T47D (cell line): Measurements from ENCODE around the gene ABHD14A.
"Not testable (repeated sequence)": the region's sequence is repeated elsewhere in the genome, so short reads cannot be mapped to it uniquely, and the experiment has no call there.

Source experiments
- DNase-seq, 2 experiments: peaks; one replicate each; pipeline versions ENCODE4 v3.0.0 to v3.0.0-alpha.2; 2011 to 2012; ENCODE audit warnings: low read depth in 1 of 2, low spot score in 1 of 2
- JUND ChIP-seq: IDR thresholded peaks from 2 replicates; pipeline ENCODE4 v1.6.1; 2012; ENCODE audit warnings: low read depth
- in situ Hi-C: cut with HindIII; loops from 2 replicates; pipeline ENCODE4 v1.10.0; 2016; ENCODE audit warnings: low sequenced_read_pairs, low pct_unique_long_range_greater_than_20kb

The ABHD14A gene

DNA sequence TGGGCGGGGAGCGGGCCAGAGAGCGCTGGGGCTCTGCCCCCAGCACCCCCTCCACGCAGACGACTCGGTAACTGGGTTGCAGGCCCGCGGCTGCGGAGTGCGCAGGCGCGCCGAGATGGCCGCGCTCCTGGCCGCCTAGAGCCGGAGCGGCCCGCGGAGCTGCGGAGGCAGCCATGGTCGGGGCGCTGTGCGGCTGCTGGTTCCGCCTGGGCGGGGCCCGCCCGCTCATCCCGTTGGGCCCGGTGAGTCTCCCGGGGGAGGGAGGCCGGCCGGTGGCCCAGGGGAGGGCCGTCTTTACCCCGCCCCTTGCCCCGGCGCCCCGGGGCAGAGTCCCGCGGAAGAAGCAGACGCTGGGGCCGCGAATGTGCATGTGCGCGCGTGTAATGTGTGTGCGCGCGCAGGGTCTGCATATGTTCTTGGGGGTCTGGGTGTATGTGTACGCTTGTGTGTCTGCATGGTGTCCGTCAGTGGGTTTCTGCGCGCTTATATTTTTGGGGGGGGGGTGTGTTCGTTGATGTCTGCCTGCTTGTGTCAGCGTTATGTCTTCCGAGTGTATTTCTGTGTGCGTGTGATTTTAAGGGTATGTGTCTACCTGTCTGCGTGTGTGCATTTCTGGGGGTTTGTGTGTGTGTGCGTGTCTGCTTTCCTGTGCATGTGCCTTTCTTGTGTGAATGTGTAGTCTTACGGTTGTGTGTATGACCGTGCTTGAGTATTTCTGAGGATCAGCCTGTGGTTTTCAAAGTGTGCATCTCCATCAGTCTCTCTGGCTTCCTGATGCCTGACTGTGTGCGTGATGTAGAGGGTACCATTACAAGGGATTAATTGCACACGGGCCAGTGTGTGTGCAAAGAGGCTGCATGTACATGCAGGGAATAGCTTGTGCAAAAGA lies at the start of gene ABHD14A:
Gene ABHD14A (plus strand): TSS at position 102 of the 889 bp plus-strand sequence. CDS start 72 bp downstream, at position 174.
- peak; percentile 55 to 73 for DNase-seq
- in situ Hi-C loops = no loop called here
- TF ChIP-seq JUND = no peak

DNA sequence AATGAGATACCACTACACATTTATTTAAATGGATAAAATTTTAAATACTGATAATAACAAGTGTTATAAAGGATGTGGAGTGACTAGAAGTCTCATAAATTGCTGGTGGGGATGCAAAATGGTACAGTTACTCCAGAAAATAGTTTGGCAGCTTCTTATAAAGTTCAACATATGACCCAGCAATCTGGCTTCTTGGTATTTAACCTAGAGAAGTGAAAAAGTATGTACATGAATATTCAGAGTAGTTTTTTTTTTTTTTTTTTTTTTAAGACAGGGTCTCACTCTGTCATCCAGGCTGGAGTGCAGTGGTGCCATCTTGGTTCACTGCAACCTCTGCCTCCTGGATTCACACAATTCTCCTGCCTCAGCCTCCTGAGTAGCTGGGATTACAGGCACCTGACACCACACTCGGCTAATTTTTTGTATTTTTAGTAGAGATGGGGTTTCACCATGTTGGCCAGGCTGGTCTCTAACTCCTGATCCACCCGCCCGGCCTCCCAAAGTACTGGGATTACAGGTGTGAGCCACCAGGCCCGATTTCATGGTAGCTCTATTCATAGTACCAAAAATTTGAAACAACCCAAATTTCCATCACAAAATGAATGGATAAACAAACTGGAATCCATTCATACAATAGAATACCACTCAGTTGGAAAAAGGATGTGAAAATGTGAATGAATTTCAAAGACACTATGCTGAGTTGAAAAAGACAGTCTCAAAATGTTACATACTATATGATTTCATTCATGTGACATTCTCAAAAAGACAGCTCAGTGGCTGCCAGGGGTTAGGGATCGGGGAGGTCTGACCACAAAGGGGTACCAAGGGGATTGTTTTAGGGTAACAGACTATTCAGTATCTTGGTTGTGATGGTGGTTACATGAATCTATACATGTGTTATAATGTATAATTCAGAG lies 47.5 kb upstream of the ABHD14A start:
- in situ Hi-C loops = no loop called here
- TF ChIP-seq JUND = no peak
- DNase-seq = no peak

DNA sequence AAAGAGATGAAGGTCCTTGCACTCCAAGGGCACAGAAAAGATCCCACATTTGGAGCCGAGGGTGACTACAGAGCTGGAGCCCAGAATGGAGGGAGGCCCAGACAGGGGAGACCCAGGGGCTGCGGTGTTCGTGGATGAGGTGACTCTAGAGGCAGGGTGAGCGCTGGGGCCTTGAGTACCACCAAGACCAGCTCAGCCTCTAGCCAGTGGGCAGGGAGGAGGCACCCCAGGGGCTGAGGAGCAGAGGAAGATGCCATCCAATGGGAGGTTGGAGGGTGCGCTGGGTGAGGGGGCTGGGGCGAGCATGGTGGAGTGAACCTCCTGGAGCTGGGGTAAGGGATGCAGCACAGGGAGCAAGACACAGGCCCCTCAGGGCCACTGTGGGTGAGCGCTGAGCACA lies 46.4 kb upstream of the ABHD14A start:
- DNase-seq = no peak
- in situ Hi-C loops = no loop called here
- no peak for TF ChIP-seq JUND

DNA sequence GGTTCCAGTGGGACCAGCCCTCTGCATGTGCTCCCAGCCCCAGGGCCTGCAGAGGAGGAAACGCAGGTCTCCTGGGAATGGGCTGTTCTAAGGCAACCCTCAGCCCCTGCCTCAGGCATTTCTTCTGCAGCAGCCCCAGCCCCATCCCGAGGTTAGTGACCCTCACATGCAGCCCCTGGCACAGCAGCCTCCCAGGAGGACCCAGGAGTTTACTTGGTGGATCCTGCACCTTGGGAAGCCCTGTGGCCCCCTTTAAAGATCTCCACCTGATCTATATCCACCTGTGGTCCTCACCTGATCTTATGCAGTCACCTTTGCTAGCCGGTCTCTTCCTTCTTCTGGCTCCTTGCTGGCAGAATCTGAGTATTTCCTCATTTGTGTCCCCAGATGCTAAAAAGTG lies 45.9 kb upstream of the ABHD14A start:
- in situ Hi-C loops, DNase-seq: not testable (repeated sequence)

DNA sequence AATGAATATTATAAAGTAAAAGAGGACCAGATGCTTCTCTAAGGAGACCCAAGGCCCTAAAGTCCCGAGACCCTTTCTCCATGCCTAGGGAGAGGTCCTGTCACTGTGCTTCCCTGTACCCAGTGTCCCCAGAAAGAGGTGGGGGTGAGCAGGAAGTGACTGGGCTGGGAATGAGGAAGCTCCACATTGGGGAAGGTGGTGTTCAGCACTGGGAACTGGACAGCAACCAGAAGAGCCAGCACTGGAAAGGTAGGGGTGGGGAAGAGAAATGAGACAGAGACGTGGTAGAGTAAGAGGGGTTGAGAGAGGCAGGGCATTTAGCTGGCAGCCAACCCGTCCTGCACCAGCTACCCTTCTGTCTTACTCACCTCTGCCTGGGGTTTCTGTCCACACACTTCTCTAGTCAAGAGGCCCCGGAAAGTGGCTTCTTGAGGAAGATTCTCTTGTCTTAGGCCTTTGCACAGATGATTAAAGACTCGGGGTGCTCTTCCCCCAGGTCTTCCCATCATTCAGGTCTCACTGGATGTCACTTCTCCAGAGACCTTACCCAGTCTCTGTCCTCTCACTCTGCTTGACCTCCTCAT lies 45.4 kb upstream of the ABHD14A start:
- in situ Hi-C loops = no loop called here
- TF ChIP-seq JUND = no peak
- peak; percentile 47 to 55 for DNase-seq

DNA sequence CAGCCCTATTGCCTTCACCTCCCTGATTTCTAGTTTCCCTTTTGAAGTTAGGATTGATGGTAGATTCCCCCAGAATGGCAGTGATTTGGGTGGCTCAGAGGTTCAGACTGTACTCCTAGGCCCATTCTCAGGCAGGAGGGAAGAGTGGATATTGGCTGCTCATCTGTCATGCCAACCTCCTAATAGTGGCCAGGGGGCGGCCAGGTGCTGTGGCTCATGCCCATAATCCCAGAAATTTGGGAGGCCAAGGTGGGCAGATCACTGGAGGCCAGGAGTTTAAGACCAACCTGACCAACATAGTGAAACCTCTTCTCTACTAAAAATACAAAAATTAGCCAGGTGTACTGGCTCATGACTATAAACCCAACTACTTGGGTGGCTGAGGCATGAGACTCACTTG lies 44.4 kb upstream of the ABHD14A start:
- DNase-seq = no peak
- TF ChIP-seq JUND = no peak
- in situ Hi-C loops = no loop called here

DNA sequence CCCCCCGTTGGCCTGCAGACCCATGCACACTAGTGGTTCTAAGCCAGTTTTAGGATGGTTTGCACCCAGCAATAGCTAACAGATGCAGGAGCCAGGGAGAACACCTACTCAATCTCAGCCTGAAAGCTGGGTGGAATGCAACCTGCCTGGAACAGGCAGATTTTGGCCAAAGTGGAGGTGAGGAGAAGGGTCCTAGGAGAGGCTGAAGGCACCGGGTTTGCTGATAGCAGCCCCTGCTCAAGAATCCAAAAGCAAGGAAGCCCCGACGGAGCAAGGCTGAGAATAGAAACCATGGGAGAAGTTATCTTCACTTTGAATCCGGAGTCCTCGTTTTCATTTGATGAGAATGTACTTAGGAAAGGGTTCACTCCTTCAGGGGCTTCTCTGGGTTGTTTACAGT lies 43.1 kb upstream of the ABHD14A start:
- no peak for DNase-seq
- in situ Hi-C loops = no loop called here
- no peak for TF ChIP-seq JUND

DNA sequence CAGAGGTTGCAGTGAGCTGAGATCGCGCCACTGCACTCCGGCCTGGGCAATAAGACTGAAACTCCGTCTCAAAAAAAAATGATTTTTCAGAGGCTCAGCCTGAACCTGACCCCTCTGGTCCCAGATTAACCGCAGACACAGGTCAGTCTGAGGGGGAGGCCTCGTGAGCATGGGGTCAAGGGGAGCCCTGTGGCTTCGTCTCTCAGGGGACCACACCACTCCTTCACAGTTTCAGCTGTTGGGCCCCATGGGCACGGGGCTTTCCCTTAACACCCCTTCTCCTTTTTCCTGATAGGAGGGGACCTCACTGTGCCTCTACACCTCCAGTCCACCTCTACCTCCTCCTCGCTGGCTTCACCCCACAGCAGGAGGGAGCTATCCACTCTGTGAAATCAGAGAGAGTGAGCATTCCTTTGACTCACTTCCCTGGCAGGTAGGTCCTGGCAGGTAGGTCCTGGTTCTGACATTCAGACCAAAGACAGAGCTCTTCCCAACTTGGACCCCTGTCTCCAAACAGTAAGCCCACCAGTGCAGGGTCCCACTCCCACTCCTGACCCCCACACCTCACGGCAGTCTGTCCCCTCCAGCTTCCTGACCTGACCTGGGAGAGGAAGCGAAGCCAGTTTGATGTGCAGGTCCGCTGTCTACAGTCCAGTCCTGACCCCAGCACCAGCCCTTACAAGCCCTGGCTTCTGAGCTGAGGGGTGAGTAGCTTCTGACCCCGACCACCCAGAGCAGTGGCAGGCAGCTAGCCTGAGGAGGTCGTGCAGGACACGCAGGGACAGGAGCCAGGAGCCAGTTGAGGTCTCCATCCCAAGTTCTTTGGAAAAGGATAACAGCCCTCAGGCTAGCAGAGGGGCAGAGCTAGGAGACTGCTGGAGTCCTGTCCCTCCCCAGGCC lies 42.1 kb upstream of the ABHD14A start:
- TF ChIP-seq JUND = no peak
- in situ Hi-C loops = no loop called here

DNA sequence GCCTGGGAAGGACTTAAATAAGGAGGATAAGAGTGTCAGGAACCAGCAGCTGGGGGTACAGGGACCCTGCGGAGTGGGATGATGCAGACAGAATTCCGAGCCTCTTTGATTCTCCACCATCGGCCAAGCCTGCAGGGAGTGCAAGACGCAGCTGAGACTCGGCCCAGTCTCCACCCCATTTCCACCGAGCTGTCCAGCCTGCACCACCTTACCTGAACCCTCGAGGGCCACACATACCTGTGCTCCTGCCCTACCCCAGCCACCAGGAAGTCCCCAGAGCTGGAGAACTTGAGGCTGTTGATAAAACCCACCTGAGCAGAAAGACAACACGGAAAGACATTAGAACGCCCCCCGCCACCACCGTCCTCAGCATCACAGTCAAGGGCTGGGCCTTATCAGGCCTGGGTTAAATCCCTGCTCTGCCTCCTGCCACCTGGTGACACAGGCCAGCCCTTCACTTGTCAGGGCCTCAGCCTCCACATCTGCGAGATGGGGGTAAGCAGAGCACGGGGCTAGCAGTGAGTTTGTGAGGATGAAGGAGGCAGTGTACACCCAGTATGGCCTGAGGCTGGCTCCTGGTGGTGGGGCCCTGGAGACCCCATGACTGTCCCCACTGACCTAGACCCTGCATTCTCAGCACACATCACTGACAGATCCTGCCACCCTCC lies 41.3 kb upstream of the ABHD14A start:
- in situ Hi-C loops = no loop called here
- TF ChIP-seq JUND = no peak
- DNase-seq = no peak

More for the DNA sequence above, 42.1 kb upstream of the ABHD14A start:
- DNase-seq = no peak

DNA sequence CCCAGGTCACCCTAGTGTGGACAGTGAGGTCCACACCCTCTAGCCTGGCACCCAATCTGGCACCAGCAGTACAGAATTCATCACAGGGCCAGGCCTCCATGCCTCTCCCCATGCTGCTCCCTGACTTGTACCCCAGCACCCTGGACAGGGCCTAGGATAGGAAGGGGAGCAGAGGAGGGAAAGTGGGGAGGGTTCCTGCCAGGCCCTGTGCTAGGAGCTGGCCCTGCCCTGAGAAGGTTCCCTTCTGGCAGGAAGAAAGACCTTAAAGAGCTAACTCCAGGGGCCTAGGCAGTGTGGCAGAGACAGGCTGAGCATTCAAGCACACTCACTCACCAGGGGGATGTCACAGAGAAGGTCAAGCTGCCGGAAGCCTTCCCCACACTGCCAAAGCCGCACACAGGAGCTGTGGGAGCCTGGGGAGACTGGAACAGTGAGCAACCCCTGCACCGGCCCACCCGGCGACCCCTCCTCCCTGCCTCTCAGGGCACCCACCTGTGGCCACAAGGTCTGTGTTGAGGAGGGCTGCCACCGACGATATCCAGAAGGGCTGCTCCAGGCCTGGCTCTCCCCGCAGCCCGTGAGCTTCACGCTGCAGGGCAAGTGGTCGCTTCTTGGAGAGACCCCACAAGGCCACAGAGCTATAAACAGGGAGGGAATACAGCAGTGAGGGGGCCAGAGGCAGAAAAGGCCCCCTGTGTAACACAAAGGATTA lies 40.6 kb upstream of the ABHD14A start:
- in situ Hi-C loops = no loop called here
- DNase-seq = no peak
- no peak for TF ChIP-seq JUND
